Loucy (cell line): ENCODE results near the gene PTHLH.

Experiments
- H2AFZ ChIP-seq: fragments of 200-600 bp; sonication (generic); 2 replicates; pipeline ENCODE4 v1.6.0; 2016; ENCODE audit warnings: antibody characterized with exemption, mild to moderate bottlenecking, low read length, moderate library complexity
- H3F3A ChIP-seq: fragments of 200-600 bp; 2 replicates; pipeline ENCODE4 v1.6.0; 2016; ENCODE audit warnings: antibody characterized with exemption, low read depth, mild to moderate bottlenecking
- H3K27me3 ChIP-seq: fragments of 200-600 bp; sonication (generic); 2 replicates; pipeline ENCODE4 v1.6.1; 2014; ENCODE audit warnings: low read length, mild to moderate bottlenecking; ENCODE audit not compliant: insufficient read depth, poor library complexity, severe bottlenecking
- H3K36me3 ChIP-seq: fragments of 200-600 bp; sonication (generic); 2 replicates; pipeline ENCODE4 v1.6.1; 2016; ENCODE audit warnings: low read length; ENCODE audit not compliant: insufficient read depth
- H3K4me1 ChIP-seq: fragments of 200-600 bp; sonication (generic); 2 replicates; pipeline ENCODE4 v1.5.1; 2014; ENCODE audit warnings: low read length, mild to moderate bottlenecking; ENCODE audit not compliant: insufficient read depth, poor library complexity, severe bottlenecking
- H3K4me2 ChIP-seq: fragments of 200-600 bp; sonication (generic); 2 replicates; pipeline ENCODE4 v1.6.0; 2014; ENCODE audit warnings: antibody characterized with exemption, low read length, low read depth, mild to moderate bottlenecking; ENCODE audit not compliant: poor library complexity, severe bottlenecking
- H3K4me3 ChIP-seq: fragments of 200-600 bp; sonication (generic); 2 replicates; pipeline ENCODE4 v1.5.1; 2014; ENCODE audit warnings: low read length, mild to moderate bottlenecking, mixed read lengths; ENCODE audit not compliant: poor library complexity, severe bottlenecking
- H3K79me2 ChIP-seq: fragments of 200-600 bp; sonication (generic); 2 replicates; pipeline ENCODE4 v1.6.1; 2014; ENCODE audit warnings: low read length; ENCODE audit not compliant: insufficient read depth
- H3K9ac ChIP-seq: fragments of 200-600 bp; sonication (generic); 2 replicates; pipeline ENCODE4 v1.6.0; 2014; ENCODE audit warnings: mild to moderate bottlenecking, low read depth, low read length, moderate library complexity; ENCODE audit not compliant: poor library complexity, severe bottlenecking
- H3K9me2 ChIP-seq: fragments of 200-600 bp; sonication (generic); replicated peaks from 2 replicates; pipeline ENCODE4 v1.6.1; 2016; ENCODE audit warnings: low read depth, low read length, mixed read lengths
- H3K9me3 ChIP-seq: fragments of 200-600 bp; sonication (generic); 2 replicates; pipeline ENCODE4 v1.6.1; 2014; ENCODE audit warnings: mild to moderate bottlenecking, antibody characterized with exemption, low read length, low read depth; ENCODE audit not compliant: insufficient read depth
- H4K20me1 ChIP-seq: fragments of 200-600 bp; sonication (generic); 2 replicates; pipeline ENCODE4 v1.6.0; 2014; ENCODE audit warnings: antibody characterized with exemption, low read length, mild to moderate bottlenecking; ENCODE audit not compliant: insufficient read depth, poor library complexity, severe bottlenecking
- EZH2phosphoT487 ChIP-seq: fragments of 200-600 bp; IDR thresholded peaks from 2 replicates; pipeline ENCODE4 v1.6.1; 2018; ENCODE audit warnings: antibody characterized with exemption, mild to moderate bottlenecking, moderate library complexity, borderline replicate concordance
- TF ChIP-seq, protein P1 (sequence below): fragments of 200-600 bp; sonication (generic); conservative IDR thresholded peaks from 2 replicates; pipeline ENCODE4 v1.5.1; 2014; ENCODE audit warnings: mild to moderate bottlenecking, antibody characterized with exemption, low read length

The PTHLH gene

DNA sequence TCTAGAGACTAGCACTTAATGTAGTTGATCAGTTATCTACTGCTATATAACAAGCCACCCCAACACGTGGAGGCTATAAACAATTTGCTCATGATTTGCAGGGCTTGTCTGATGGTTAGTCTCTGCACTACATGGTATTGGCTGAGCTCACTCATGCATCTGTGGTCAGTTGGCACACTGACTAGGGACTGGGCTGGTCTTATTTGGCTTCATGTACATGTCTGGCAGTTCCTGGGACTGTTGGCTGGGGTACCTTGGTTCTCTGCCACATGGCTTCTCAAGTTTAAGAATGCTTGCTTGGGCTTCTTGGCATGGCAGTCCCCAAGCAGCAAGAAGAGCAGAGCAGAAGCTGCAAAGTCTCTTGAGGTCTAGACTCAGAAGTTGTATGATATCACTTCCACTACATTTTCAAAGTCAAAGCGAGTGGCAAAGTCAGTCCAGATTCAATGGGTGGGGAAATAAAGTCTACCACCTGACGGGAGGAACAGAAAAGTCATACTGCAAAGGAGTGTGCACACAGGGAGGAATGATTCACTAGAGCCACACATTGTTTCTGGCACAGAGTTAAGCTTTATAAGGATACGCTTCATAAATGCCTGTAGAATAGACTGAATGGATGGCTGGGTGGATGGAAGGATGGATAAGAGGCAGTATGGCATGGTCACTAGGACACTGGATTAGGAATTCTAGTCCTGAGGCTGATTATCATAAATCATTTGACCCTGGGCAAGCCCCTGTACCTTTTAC, 44.8 kb upstream of the PTHLH start:
- Histone ChIP-seq H4K20me1 (no peaks in the 10 kb centered on the region), H3K79me2 (no peaks in the 10 kb centered on the region), H3K27me3 (no peaks in the 10 kb centered on the region)

DNA sequence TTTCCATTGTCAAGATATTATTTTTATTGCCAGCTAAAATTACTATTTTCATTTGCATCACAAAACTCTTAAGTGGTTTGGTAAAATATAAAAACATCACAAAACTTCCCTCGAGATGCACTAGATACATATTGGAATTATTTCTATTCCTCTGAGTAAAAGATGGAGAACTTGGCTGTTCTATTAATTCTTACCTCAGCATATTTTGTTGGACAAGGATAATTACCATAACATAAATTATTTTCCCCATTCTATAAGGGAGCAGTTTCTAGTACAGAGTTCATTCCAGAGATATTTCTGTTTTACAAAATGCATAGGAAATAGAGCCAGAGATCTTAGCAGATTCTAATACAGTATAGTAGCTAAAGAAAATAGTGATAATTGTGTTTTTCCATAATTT, 42.6 kb upstream of the PTHLH start:
- H3K4me3 ChIP-seq, result no peak overlapping the region
- no peaks in the 10 kb centered on the region for H3K36me3 ChIP-seq
- H3K9me2 ChIP-seq, result no peaks in the 10 kb centered on the region
- H3K9ac ChIP-seq, result no peak overlapping the region
- no peaks in the 10 kb centered on the region for H4K20me1 ChIP-seq
- no peaks in the 10 kb centered on the region for H3F3A ChIP-seq
- H3K27me3 ChIP-seq, result no peaks in the 10 kb centered on the region
- no peak overlapping the region for H2AFZ ChIP-seq
- H3K79me2 ChIP-seq, result no peaks in the 10 kb centered on the region
- H3K4me2 ChIP-seq, result no peak overlapping the region
- TF ChIP-seq EZH2phosphoT487, result no peak
- H3K9me3 ChIP-seq, result no peaks in the 10 kb centered on the region
- H3K4me1 ChIP-seq, result no peaks in the 10 kb centered on the region

More for the DNA sequence above, 44.8 kb upstream of the PTHLH start:
- no peak overlapping the region for H3K4me2 ChIP-seq
- H3K9me3 ChIP-seq, result no peaks in the 10 kb centered on the region
- TF ChIP-seq EZH2phosphoT487, result no peak
- TF ChIP-seq, protein P1, sequence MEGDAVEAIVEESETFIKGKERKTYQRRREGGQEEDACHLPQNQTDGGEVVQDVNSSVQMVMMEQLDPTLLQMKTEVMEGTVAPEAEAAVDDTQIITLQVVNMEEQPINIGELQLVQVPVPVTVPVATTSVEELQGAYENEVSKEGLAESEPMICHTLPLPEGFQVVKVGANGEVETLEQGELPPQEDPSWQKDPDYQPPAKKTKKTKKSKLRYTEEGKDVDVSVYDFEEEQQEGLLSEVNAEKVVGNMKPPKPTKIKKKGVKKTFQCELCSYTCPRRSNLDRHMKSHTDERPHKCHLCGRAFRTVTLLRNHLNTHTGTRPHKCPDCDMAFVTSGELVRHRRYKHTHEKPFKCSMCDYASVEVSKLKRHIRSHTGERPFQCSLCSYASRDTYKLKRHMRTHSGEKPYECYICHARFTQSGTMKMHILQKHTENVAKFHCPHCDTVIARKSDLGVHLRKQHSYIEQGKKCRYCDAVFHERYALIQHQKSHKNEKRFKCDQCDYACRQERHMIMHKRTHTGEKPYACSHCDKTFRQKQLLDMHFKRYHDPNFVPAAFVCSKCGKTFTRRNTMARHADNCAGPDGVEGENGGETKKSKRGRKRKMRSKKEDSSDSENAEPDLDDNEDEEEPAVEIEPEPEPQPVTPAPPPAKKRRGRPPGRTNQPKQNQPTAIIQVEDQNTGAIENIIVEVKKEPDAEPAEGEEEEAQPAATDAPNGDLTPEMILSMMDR, result no peak
- H3K36me3 ChIP-seq, result no peaks in the 10 kb centered on the region
- no peak overlapping the region for H3K4me3 ChIP-seq
- H3K9me2 ChIP-seq, result no peaks in the 10 kb centered on the region
- H2AFZ ChIP-seq, result no peak overlapping the region; the same call in 1 of the 2 replicates
- H3K9ac ChIP-seq, result no peak overlapping the region
- no peaks in the 10 kb centered on the region for H3F3A ChIP-seq
- H3K4me1 ChIP-seq, result no peaks in the 10 kb centered on the region

DNA sequence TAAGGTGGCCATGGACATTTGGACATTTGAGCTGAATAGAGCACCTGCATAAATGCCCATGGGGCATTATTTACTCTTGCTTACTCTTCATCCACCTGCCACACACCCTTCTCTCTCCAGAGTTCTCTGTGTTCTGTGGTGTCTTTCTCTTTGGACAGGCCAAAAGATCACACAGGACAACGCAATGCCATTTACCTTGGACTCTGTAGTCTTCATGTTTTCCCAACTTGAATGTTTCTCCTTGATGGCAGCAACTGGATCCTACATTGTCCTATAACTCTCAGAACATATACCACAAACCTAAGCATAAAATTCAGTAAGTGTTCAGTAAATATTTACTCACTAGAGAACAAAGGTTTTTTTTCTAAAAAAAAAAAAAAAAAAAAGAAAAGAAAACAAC, 41.7 kb upstream of the PTHLH start:
- TF ChIP-seq EZH2phosphoT487, result no peak
- TF ChIP-seq, protein P1, result no peak
- Histone ChIP-seq H3F3A (no peaks in the 10 kb centered on the region), H3K4me2 (no peak overlapping the region), H3K4me1 (no peaks in the 10 kb centered on the region), H3K27me3 (no peaks in the 10 kb centered on the region), H3K9me3 (no peaks in the 10 kb centered on the region), H3K9me2 (no peaks in the 10 kb centered on the region), H3K36me3 (no peaks in the 10 kb centered on the region), H3K79me2 (no peaks in the 10 kb centered on the region), H2AFZ (no peak overlapping the region), H3K4me3 (no peak overlapping the region), H4K20me1 (no peaks in the 10 kb centered on the region), H3K9ac (no peak overlapping the region)

DNA sequence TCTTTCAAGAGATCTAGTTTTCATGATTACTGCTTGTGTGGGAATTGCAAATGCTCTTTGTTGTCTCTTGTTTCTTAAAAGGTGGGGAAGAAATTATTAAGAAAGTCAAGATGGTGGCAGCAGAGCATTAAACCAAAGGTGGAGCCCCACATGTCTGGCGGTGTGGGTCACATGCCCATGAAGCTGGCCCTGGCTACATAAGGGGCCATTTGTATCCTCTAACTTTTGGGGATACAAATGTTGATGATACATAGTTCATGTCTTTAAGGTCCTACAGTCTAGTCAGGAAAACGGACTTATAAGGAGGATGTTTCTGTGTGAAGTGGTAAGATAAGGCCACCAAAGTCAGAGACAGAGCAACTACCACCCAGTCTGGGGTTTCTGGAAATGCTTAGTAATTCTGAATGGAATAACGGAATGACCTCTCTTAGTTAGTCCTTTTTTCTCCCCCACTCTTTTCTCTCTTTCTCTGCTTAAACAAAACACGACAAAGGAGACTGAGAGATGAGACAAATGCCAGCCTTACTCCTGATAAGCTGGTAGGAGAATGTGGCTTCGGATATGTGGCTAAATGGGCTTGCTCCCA, 39.9 kb upstream of the PTHLH start:
- TF ChIP-seq, protein P1, result no peak
- TF ChIP-seq EZH2phosphoT487, result no peak
- Histone ChIP-seq H3K4me1 (no peaks in the 10 kb centered on the region), H3K9me3 (no peaks in the 10 kb centered on the region), H2AFZ (no peak overlapping the region), H3K27me3 (no peaks in the 10 kb centered on the region), H3K79me2 (no peaks in the 10 kb centered on the region), H3K9ac (no peak overlapping the region), H4K20me1 (no peaks in the 10 kb centered on the region), H3K4me2 (no peak overlapping the region), H3K36me3 (no peaks in the 10 kb centered on the region), H3K9me2 (no peaks in the 10 kb centered on the region), H3K4me3 (no peak overlapping the region), H3F3A (no peaks in the 10 kb centered on the region)
